Stimulated activated CD8-positive, alpha-beta memory T cell treated with anti-CD3 and anti-CD28 coated beads, Interleukin-15, amount 100 ng/mL, for 1 hour (primary cell): ENCODE data around the gene TMEM219.
"Not testable (repeated sequence)": the region's sequence is repeated elsewhere in the genome, so short reads cannot be mapped to it uniquely, and the experiment has no call there.

Experiments
- DNase-seq: peaks from one replicate; pipeline ENCODE4 v3.0.0-alpha.2; 2020; ENCODE audit warnings: low read depth

Gene TMEM219

DNA sequence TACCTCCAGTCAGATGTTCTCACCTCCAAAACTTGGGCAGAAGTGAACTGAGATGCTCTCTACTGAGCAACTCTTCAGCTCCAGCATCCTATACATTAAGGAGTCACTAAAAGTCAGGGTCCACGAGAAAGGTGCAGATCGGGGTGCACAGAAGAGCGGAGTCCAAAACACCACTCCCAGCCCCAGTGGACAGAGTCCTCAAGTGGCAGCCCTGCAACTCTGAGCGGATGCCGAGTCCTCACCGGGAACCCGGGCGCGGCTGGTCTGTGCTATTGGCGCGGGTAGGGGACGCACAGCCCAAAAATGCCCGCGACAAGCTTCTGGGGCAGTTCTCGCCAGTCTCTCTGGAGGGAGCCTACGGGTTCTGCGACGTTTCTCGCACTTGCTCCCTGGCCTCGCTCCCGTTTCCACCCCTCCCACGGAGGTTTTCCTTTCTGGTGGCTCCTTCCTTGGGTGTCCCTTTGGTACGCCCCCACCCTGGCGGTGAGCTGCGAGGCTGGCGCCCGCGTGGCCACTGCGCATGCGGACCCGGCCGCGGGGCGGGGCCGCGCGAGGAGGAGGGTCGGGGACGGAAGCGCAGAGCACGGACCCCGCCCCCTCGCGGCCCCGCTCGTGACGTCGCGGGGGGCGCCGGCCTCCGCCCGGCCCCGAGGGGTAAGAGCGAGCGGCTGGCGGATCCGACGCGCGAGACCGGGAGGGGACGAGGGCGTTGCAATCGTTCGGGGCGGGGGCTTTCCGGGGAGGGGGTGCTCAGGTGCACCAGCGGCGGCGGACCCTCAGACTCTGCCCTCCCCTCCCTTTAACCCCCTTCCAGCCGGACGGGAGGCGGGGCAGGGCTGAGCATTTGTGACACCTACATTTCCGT, at the start of gene TMEM219:
Gene TMEM219, plus strand, starts transcription at position 601 of the 865 bp plus-strand sequence. CDS start 1,065 bp downstream, outside the sequence.
- DNase-seq, result peak; percentile 80

DNA sequence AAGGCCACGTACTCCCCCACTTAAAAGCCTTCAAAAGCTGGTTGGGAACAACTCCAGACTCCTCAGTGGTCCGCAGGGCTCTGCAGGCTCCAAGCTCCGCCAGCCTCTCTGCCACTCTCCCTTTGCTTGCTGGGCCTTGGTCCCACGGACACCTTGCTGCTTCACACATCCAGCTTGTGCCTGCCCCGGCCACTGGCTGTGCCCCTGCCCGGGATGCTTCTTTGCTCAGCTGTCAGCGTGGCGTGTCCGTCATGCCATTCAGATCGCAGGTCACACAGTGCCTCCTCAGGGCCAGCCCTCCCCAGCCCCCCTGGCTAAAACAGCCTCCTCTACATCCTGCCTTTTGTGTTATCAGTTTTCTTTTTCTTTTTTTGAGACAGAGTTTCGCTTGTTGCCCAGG, 49.8 kb upstream of the TMEM219 start:
- DNase-seq, result no peak

DNA sequence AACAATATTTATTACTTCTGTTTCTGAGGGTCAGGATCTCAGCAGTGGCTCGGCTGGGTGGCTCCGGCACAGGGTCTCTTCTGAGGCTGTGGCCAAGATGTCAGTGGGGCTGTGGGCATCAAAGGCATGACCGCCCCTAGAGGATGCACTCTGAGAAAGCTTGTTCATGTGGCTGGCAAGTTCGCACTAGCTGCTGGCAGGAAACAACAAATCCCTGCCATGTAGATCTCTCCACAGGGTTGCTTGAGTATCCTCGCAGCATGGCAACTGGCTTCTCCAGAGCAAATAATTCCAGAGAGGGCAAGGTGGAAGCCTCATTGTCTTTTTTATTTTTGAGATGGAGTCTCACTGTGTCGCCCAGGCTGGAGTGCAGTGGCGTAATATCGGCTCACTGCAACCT, 48.4 kb upstream of the TMEM219 start:
- DNase-seq, result no peak

DNA sequence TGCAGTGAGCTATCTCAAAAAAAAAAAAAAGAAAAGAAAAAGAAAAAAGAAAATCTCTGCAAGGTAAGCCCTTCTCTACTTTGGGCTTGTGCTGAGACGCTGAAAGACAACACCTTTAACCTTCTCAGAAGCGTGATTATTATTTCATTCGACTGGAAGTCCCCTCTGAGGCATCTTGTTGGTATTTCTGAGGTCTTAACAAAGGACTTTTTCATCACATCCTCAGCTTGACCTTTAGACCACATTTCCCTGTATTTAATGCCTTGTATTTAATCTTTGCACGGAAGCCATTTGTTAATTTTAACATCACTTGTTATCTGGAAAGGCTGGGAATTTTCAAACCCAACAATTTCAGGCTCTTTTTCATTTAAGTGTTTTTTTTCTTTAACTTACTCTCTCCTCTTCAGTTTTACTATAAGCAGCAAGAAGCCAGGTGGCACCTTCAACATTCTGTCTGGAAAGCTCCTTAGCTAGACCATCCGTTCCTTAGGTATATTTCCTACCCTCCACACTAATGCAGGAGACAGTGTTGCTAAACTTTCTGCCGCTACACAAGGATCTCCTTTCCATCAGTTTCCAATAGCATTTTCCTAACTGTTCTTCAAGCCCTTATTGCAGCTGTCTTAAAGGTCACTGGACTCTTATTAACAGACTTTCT, 46.2 kb upstream of the TMEM219 start:
- DNase-seq, result no peak

- no peak for DNase-seq
Measured at GRCh38 chr16:29916979-29917378, 44.9 kb upstream of the TMEM219 start.

DNA sequence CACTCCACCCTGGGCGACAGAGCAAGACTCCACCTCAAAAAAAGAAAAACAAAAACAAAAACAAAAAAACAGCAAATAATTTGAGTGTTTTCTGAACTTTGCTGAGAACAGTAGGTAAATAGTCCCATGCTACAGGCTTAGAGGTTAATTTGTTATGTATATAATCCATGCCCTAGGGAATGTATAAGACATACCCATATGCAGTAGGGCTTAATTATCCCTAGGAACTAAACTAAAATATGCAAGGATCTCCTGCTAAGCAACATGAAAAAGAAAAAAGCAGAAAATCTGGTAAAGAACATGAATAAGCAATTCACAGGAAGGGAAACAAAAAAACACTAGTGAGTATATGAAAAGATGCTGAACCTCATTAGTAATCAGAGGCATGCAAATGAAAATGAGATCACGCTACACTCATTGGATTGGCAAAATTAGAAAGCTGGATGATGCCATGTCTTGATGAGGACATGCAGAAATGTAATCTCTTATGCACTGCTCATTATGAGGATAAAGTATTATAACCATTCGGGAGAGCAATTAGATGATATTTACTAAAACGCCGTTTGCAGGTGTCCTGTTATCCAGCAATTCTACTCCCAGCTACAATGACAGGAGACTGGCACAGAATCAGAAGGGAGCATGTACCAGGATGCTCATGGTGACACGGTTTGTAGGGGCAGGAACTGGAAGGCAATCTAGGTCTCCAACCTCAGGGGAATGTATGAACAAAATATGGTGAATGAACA, 41.4 kb upstream of the TMEM219 start:
- DNase-seq, result no peak

GRCh38 chr16:29921034-29921385, 40.9 kb upstream of the TMEM219 start:
- DNase-seq, result no peak

DNA sequence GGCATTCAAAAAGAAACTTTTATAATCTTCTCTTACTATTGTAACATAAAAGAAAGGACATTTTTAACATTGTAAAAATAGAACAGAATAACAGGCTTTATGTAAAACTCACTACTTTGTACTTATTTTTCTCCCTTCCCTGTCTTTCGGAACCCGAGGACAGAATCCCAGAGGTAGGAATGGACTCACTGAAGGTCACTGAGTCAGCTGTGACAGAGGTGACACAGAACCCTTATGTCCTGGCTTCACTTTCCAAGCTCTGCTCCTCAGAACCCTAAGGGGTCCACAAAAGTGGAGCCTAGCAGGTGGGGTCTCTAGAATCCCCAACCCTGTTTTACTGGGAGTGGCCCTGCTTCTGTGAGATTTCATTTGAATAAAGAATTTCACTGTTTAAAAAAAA, 39.6 kb upstream of the TMEM219 start:
- no peak for DNase-seq

- no peak for DNase-seq
Measured at GRCh38 chr16:29922986-29923501, 38.8 kb upstream of the TMEM219 start.

GRCh38 chr16:29925105-29925756, 36.6 kb upstream of the TMEM219 start:
- no peak for DNase-seq

DNA sequence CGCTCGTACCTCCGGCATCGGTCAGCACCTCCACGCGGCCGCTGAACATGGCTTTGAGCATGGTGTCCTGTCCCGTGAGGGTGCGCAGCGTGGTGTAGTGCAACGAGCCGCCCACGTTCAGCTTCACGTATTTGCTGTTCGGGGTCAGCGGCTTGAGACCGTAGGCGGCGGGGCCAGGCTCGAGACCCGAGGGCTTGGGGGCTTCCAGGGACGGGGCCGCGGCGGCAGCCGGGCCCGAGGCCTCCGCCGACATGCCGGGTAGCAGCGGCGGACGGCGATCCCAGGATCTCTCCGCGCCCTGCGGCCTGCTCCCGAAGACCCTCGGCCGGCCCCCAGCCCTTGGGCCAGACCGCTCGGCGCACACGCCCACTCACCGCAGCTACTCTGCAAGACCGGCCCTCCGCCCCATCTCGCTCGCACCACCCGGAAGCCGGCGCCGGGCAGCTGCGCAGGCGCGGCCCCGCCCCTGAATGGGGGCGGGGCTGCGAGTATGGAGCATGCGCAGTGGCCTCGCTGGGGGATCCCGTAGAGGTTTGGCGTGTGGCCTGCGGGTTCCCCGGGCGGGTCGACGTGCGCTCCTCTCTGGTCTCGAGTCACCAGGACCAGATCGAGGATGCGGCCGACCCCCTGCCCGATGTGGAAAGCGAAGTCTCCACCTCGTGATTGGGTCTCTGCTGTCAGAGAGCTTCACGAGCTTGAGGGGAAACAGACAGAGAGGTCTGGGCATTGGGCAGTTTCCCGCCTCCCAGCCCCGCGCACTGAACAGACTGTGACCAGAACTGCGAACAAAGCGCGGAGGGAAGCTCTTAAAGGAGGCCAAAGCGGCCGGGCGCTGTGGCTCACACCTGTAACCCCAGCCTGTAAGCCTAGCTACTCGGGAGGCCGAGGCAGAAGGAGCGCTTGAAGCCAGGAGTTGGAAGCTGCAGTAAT, 35.8 kb upstream of the TMEM219 start, which contains the start of gene KCTD13:
Gene KCTD13, minus strand, starts transcription at position 446 of the 930 bp plus-strand sequence. Its CDS starts 193 bp downstream, at position 253.
- peak; percentile 70 for DNase-seq

GRCh38 chr16:29926711-29927052, 35.2 kb upstream of the TMEM219 start:
- DNase-seq, result no peak

- DNase-seq, result no peak
Measured at GRCh38 chr16:29927070-29927905, 34.6 kb upstream of the TMEM219 start.

GRCh38 chr16:29931750-29932149, 30.1 kb upstream of the TMEM219 start:
- not testable (repeated sequence) for DNase-seq

DNA sequence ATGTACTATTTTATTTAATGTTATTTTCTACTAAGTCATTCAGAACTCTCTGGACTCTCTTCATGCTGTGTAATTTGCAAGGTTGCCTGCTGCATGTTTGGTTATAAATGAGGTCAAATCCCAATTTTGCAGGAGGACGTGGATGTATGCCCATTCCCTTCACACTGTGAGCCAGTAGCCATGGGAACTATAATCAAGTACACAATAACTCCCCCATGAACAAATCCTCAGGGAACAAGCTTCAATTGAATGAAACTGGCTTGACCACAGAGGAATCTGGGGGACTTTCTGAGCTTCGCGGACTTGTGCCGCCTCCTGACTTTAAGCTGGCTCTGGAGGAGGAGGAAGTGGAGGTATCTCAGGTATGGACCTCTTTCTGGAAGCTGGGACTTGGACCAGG, 21.2 kb upstream of the TMEM219 start:
- DNase-seq, result no peak

- DNase-seq, result no peak
Measured at GRCh38 chr16:29943846-29944799, 17.8 kb upstream of the TMEM219 start.

GRCh38 chr16:29947897-29948296, 14.0 kb upstream of the TMEM219 start:
- no peak for DNase-seq

- no peak for DNase-seq
Measured at GRCh38 chr16:29950806-29951461, 10.9 kb upstream of the TMEM219 start.
